Activated CD4-positive, alpha-beta T cell treated with anti-CD3 and anti-CD28 coated beads, Interleukin-10, Interleukin-2, amounts not matched to agents 100 ng/mL and 50 ng/mL, durations not matched to agents 16 hours and 8 hours (primary cell): ENCODE data around the gene TIGIT.
A peak's percentile ranks its signal among the peaks of the same experiment; 100 is the strongest.

ENCODE experiments used
- DNase-seq: peaks from one replicate; pipeline ENCODE4 v3.0.0-alpha.2; 2020

Gene TIGIT

GRCh38 chr3:114313426-114313825, 19.6 kb downstream of the TIGIT start:
- DNase-seq = peak; percentile 42

- DNase-seq = no peak
Observed at GRCh38 chr3:114314282-114314681, 20.5 kb downstream of the TIGIT start.

GRCh38 chr3:114318295-114318694, 24.5 kb downstream of the TIGIT start:
- DNase-seq = no peak

- no peak for DNase-seq
Observed at GRCh38 chr3:114319453-114319852, 25.6 kb downstream of the TIGIT start.

- DNase-seq = no peak
Observed at GRCh38 chr3:114320246-114320645, 26.4 kb downstream of the TIGIT start.

GRCh38 chr3:114323546-114324254, 29.9 kb downstream of the TIGIT start:
- no peak for DNase-seq

- DNase-seq = peak; percentile 26
Observed at GRCh38 chr3:114327665-114328064, 33.8 kb downstream of the TIGIT start.

GRCh38 chr3:114328345-114328744, 34.5 kb downstream of the TIGIT start:
- DNase-seq = peak; percentile 41

- peak; percentile 35 for DNase-seq
Observed at GRCh38 chr3:114329823-114330222, 36.0 kb downstream of the TIGIT start.

- no peak for DNase-seq
Observed at GRCh38 chr3:114331007-114331406, 37.2 kb downstream of the TIGIT start.

GRCh38 chr3:114331710-114332109, 37.9 kb downstream of the TIGIT start:
- DNase-seq = peak; percentile 28

GRCh38 chr3:114332342-114333179, 38.7 kb downstream of the TIGIT start:
- DNase-seq = peak; percentile 33

- DNase-seq = peak; percentile 34
Observed at GRCh38 chr3:114333180-114333922, 39.5 kb downstream of the TIGIT start.

GRCh38 chr3:114333923-114334240, 40.1 kb downstream of the TIGIT start:
- DNase-seq = no peak

- DNase-seq = no peak
Observed at GRCh38 chr3:114336122-114336697, 42.4 kb downstream of the TIGIT start.

- DNase-seq = no peak
Observed at GRCh38 chr3:114336857-114337256, 43.0 kb downstream of the TIGIT start.

- peak; percentile 27 for DNase-seq
Observed at GRCh38 chr3:114338651-114339357, 45.0 kb downstream of the TIGIT start.

GRCh38 chr3:114344492-114344891, 50.7 kb downstream of the TIGIT start:
- no peak for DNase-seq

GRCh38 chr3:114350271-114350670, 56.4 kb downstream of the TIGIT start:
- no peak for DNase-seq

- no peak for DNase-seq
Observed at GRCh38 chr3:114350690-114351089, 56.9 kb downstream of the TIGIT start.

- DNase-seq = no peak
Observed at GRCh38 chr3:114351123-114351821, 57.4 kb downstream of the TIGIT start.

GRCh38 chr3:114351822-114352145, 58.0 kb downstream of the TIGIT start:
- no peak for DNase-seq
